Lung (tissue), 12 donors: ENCODE measurements around the gene COL6A6. TPM values are rescaled to one million over a fixed set of nuclear protein-coding genes. Genes with fewer than 3 reads are reported as not detected.
A peak's percentile ranks its signal among the peaks of the same experiment; 100 is the strongest.

Source experiments
- ATAC-seq: fragments of 200-7000 bp; cut with Tn5 transposase; one replicate; pipeline ENCODE4 v1.9.1; 2020; ENCODE audit warnings: moderate number of reproducible peaks; ENCODE audit not compliant: insufficient read depth, low FRiP score
- DNase-seq, 3 donors: peaks; one replicate each; pipeline ENCODE4 v3.0.0-alpha.2; 2013 to 2017
- H3K27ac ChIP-seq, 2 donors: one replicate each; pipeline ENCODE4 v1.5.1; 2013; ENCODE audit warnings: mild to moderate bottlenecking in 2 of 2, moderate library complexity in 2 of 2, control low read depth in 1 of 2, inconsistent platforms in 1 of 2, low read depth in 1 of 2, low read length in 1 of 2
- H3K27me3 ChIP-seq, 3 donors: one replicate each; pipeline ENCODE4 v1.5.1; 2013; ENCODE audit warnings: low read length in 2 of 3; ENCODE audit not compliant: control insufficient read depth in 3 of 3, insufficient read depth in 3 of 3
- H3K36me3 ChIP-seq, 4 donors: one replicate each; pipeline ENCODE4 v1.5.1; 2013; ENCODE audit warnings: low read length in 4 of 4, mild to moderate bottlenecking in 1 of 4, moderate library complexity in 1 of 4; ENCODE audit not compliant: control insufficient read depth in 4 of 4, insufficient read depth in 4 of 4
- H3K4me1 ChIP-seq, 5 donors: one replicate each; pipeline ENCODE4 v1.5.1; 2013; ENCODE audit warnings: low read length in 5 of 5, mild to moderate bottlenecking in 2 of 5, moderate library complexity in 1 of 5; ENCODE audit not compliant: control insufficient read depth in 5 of 5, insufficient read depth in 5 of 5
- H3K4me3 ChIP-seq: one replicate; pipeline ENCODE4 v1.5.1; 2013; ENCODE audit warnings: mild to moderate bottlenecking, control low read depth, moderate library complexity
- H3K9ac ChIP-seq, 2 donors: one replicate each; pipeline ENCODE4 v1.5.1; 2013; ENCODE audit warnings: low read length in 2 of 2, control low read depth in 1 of 2; ENCODE audit not compliant: insufficient read depth in 1 of 2
- H3K9me3 ChIP-seq, 4 donors: one replicate each; pipeline ENCODE4 v1.5.1; 2013; ENCODE audit warnings: low read length in 3 of 4, mild to moderate bottlenecking in 1 of 4, moderate library complexity in 1 of 4; ENCODE audit not compliant: control insufficient read depth in 4 of 4, insufficient read depth in 3 of 4
- WGBS, 2 donors: extraction: QIAGEN DNeasy Blood & Tissue Kit; methylation state at CpG; one replicate each; pipeline ENCODE4 v1.1.7; 2013; 5-methylcytosine and 5-hydroxymethylcytosine counted together
- polyA plus RNA-seq, 2 donors: library from polyadenylated mRNA; stranded (reverse); fragments of 200-250 nt; gene quantifications; one replicate each; pipeline ENCODE4 v1.2.1, GENCODE V29; 2013
- total RNA-seq, 2 donors: library from RNA; depleted of rRNA in 1 of 2; stranded (reverse); fragments of >200 nt in 1 of 2; gene quantifications; one replicate each; pipeline ENCODE4 v1.2.1, GENCODE V29; 2014 to 2021
- TF ChIP-seq, protein P1 (sequence below): IDR thresholded peaks from 2 replicates; pipeline ENCODE4 v1.5.1; 2012; ENCODE audit warnings: mild to moderate bottlenecking; ENCODE audit errors: control extremely low read depth, extremely low read depth
- donor health status: control.
- donor health status: control.
- donor health status: Bipolar disorder and iron deficiency.
- donor health status: healthy.
- donor health status: DM: yes; HTN: yes; CAD: no.

Gene COL6A6
- total and polyA plus RNA-seq, 4 donors = 0.32 to 42.8 (median 3.8) TPM

DNA sequence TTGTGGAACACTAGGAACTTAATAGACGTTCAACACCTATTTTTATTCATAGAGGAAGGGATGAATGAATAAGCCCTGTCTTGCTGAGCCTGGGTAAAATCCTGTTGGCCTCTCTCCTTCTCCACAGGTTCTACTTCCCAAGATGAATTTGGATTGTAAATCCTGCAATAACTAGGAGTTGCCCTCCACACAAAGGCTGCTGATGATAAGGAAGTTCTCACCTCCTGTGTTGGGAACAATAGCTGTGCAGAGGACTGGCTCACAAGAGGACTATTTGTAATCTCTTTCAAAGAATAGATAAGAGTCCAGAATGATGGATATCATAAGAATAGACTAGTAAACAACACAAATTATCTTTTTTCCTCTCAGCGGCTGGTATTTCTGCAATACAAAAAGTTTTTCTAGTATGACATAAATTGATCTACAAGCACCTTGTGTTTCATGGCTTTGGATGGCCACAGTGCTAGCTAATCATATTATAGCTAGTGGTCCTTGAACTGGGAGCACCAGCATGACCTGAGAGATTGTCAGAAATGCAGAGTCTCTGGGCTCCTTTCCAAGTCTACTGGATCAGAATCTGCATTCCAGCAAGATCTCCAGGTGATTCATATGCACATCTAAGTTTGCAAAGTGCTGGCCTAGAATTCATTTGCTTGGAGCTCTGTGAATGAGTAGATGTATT, 28.1 kb upstream of the COL6A6 start:
- no peaks in the 10 kb centered on the region for H3K27me3 ChIP-seq
- H3K4me1 ChIP-seq = peaks cover 0 to 7% (median 0%) of the 10 kb centered on the region in 5 donors
- DNase-seq = no peak
- H3K9me3 ChIP-seq = no peaks in the 10 kb centered on the region
- H3K36me3 ChIP-seq = no peaks in the 10 kb centered on the region
- TF ChIP-seq, protein P1, sequence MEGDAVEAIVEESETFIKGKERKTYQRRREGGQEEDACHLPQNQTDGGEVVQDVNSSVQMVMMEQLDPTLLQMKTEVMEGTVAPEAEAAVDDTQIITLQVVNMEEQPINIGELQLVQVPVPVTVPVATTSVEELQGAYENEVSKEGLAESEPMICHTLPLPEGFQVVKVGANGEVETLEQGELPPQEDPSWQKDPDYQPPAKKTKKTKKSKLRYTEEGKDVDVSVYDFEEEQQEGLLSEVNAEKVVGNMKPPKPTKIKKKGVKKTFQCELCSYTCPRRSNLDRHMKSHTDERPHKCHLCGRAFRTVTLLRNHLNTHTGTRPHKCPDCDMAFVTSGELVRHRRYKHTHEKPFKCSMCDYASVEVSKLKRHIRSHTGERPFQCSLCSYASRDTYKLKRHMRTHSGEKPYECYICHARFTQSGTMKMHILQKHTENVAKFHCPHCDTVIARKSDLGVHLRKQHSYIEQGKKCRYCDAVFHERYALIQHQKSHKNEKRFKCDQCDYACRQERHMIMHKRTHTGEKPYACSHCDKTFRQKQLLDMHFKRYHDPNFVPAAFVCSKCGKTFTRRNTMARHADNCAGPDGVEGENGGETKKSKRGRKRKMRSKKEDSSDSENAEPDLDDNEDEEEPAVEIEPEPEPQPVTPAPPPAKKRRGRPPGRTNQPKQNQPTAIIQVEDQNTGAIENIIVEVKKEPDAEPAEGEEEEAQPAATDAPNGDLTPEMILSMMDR = no peak
- peak overlapping the region in 1 of 2 donors; percentile 6 for H3K9ac ChIP-seq
- H3K4me3 ChIP-seq = no peak overlapping the region
- 72 to 74% methylated on average over 2 of the region's 2 CpGs for WGBS, 2 donors
- ATAC-seq = no peak
- H3K27ac ChIP-seq = no peak overlapping the region

DNA sequence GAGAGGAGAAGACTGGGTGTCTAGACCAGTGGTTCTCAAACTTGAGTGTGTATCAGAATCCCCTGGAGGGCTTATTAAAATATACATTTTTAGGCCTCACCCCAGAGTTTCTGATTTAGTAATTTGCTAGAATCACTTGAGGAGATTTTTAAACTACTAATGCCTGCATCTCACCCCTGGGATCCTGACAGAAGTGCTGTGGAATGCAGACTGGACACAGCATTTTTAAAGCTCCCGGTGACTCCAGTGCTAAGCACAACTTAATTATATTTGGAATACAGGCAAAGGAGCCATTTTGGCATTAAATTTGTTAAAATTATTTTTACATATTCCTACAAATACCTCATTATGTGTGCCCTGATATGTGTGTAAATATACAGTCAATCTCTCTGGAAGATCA, 26.7 kb upstream of the COL6A6 start:
- H3K9ac ChIP-seq = no peak overlapping the region
- ATAC-seq (no peak), DNase-seq (no peak)
- WGBS, 2 donors = 79 to 80% methylated on average over 1 of the region's 1 CpG
- TF ChIP-seq, protein P1 = no peak
- no peaks in the 10 kb centered on the region for H3K27me3 ChIP-seq
- H3K27ac ChIP-seq = no peak overlapping the region
- H3K9me3 ChIP-seq = no peaks in the 10 kb centered on the region
- H3K4me3 ChIP-seq = no peak overlapping the region
- H3K36me3 ChIP-seq = no peaks in the 10 kb centered on the region
- peaks cover 0 to 7% (median 0%) of the 10 kb centered on the region in 5 donors for H3K4me1 ChIP-seq

DNA sequence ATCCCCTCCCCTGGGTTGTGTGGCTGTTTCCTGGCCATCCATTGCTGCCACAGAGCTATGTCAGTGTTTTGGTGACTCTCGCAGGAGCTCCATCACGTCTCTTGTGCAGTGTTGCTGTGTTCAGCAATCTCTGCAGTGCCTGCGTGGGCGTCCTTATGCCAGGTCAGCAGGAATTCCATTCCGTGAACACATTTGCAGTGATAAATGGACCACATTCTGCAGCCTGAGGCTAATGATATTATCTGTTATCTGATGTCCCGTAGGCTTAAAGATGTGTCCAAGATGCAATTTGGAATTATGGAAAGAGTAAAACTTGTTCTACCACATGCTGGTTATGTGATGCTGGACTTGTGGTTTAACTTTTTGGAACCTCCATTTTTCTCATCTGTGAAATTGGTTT, 25.5 kb upstream of the COL6A6 start:
- no peak for ATAC-seq
- H3K4me1 ChIP-seq = peaks cover 0 to 7% (median 0%) of the 10 kb centered on the region in 5 donors
- H3K36me3 ChIP-seq = no peaks in the 10 kb centered on the region
- H3K4me3 ChIP-seq = no peak overlapping the region
- 74 to 78% methylated on average over 6 of the region's 6 CpGs for WGBS, 2 donors
- TF ChIP-seq, protein P1 = no peak
- no peaks in the 10 kb centered on the region for H3K9me3 ChIP-seq
- H3K27me3 ChIP-seq = no peaks in the 10 kb centered on the region
- no peak for DNase-seq
- H3K27ac ChIP-seq = no peak overlapping the region
- H3K9ac ChIP-seq = no peak overlapping the region

DNA sequence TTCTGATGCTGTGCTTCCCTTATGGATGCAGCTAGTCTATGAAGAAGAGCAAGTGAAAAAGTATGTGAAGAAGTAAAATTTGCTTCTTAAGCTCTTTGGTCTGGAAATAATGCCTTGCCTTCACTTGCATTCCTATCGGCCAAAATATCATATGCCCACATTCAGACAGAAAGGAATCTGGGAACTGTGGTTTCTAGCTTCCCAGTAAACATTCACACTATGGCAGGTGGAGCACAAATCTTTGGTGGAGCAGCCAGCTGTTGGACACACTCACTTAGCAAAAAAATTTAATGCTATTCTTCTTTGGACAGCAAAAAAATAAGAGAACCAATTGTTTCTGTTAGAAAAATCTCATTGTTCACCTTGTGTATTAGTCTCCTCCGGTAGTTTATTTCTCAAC, 12.3 kb upstream of the COL6A6 start:
- 90 to 95% methylated on average over 2 of the region's 2 CpGs for WGBS, 2 donors
- H3K27me3 ChIP-seq = no peaks in the 10 kb centered on the region
- no peak for DNase-seq

More for the DNA sequence above, 12.3 kb upstream of the COL6A6 start:
- H3K9ac ChIP-seq = no peak overlapping the region
- TF ChIP-seq, protein P1 = no peak
- no peaks in the 10 kb centered on the region for H3K36me3 ChIP-seq
- H3K27ac ChIP-seq = no peak overlapping the region
- H3K9me3 ChIP-seq = peaks cover 0 to 3% (median 0%) of the 10 kb centered on the region in 4 donors
- ATAC-seq = no peak
- peaks cover 0 to 16% (median 4%) of the 10 kb centered on the region in 5 donors for H3K4me1 ChIP-seq
- no peak overlapping the region for H3K4me3 ChIP-seq
